Stimulated activated CD4-positive, alpha-beta T cell treated with anti-CD3 and anti-CD28 coated beads, Interleukin-15, amount 100 ng/mL, for 1 hour (primary cell): ENCODE data around the gene PDE1C.

Experiments
- DNase-seq, 2 donors: peaks; one replicate each; pipeline ENCODE4 v3.0.0-alpha.2; 2020; ENCODE audit warnings: low read depth in 1 of 2, low spot score in 1 of 2

Gene PDE1C

GRCh38 chr7:31899356-31899927, 170.8 kb downstream of the PDE1C start:
- no peak for DNase-seq

- no peak for DNase-seq
Measured at GRCh38 chr7:31896925-31897324, 173.3 kb downstream of the PDE1C start.

- no peak for DNase-seq
Measured at GRCh38 chr7:31894308-31894707, 175.9 kb downstream of the PDE1C start.

GRCh38 chr7:31893365-31893764, 176.8 kb downstream of the PDE1C start:
- DNase-seq, result no peak

GRCh38 chr7:31892099-31892829, 177.9 kb downstream of the PDE1C start:
- DNase-seq, result no peak

- DNase-seq, result no peak
Measured at GRCh38 chr7:31890766-31891165, 179.4 kb downstream of the PDE1C start.

- no peak for DNase-seq
Measured at GRCh38 chr7:31890198-31890597, 180.0 kb downstream of the PDE1C start.

GRCh38 chr7:31887006-31887405, 183.2 kb downstream of the PDE1C start:
- DNase-seq, result no peak

GRCh38 chr7:31885171-31885570, 185.0 kb downstream of the PDE1C start:
- no peak for DNase-seq

- DNase-seq, result no peak
Measured at GRCh38 chr7:31883761-31884164, 186.4 kb downstream of the PDE1C start.

- DNase-seq, result no peak
Measured at GRCh38 chr7:31882187-31882586, 188.0 kb downstream of the PDE1C start.

GRCh38 chr7:31878875-31879274, 191.3 kb downstream of the PDE1C start:
- no peak for DNase-seq

GRCh38 chr7:31875424-31875823, 194.8 kb downstream of the PDE1C start:
- DNase-seq, result no peak

- DNase-seq, result no peak
Measured at GRCh38 chr7:31874631-31875386, 195.4 kb downstream of the PDE1C start.

- no peak for DNase-seq
Measured at GRCh38 chr7:31873816-31874597, 196.2 kb downstream of the PDE1C start.

- no peak for DNase-seq
Measured at GRCh38 chr7:31872545-31873370, 197.4 kb downstream of the PDE1C start.

GRCh38 chr7:31864646-31865045, 205.6 kb downstream of the PDE1C start:
- no peak for DNase-seq

GRCh38 chr7:31860925-31861324, 209.3 kb downstream of the PDE1C start:
- DNase-seq, result no peak

GRCh38 chr7:31858055-31858454, 212.2 kb downstream of the PDE1C start:
- DNase-seq, result no peak

GRCh38 chr7:31857172-31857571, 213.0 kb downstream of the PDE1C start:
- DNase-seq, result no peak

GRCh38 chr7:31856337-31856736, 213.9 kb downstream of the PDE1C start:
- no peak for DNase-seq
